T-helper 1 cell treated with Interleukin-12 subunit alpha and Interleukin-12 subunit beta and Interleukin-4 antibody, amounts not matched to agents 30 μg/mL and 1 μg/mL, for 36 hours (primary cell): Measurements from ENCODE around the gene PCDHGB6.
"Not testable (repeated sequence)": the region's sequence is repeated elsewhere in the genome, so short reads cannot be mapped to it uniquely, and the experiment has no call there.

ENCODE experiments used
- H3K27ac Mint-ChIP-seq: one replicate; pipeline ENCODE4 v1.8.0; 2021; ENCODE audit warnings: mild to moderate bottlenecking, mixed read lengths
- H3K27me3 Mint-ChIP-seq: one replicate; pipeline ENCODE4 v1.8.0; 2021; ENCODE audit warnings: low read depth, mixed read lengths
- H3K36me3 Mint-ChIP-seq: one replicate; pipeline ENCODE4 v1.8.0; 2021; ENCODE audit warnings: low read depth, mixed read lengths
- H3K4me1 Mint-ChIP-seq: one replicate; pipeline ENCODE4 v1.8.0; 2021; ENCODE audit warnings: low read depth, mixed read lengths
- H3K4me3 Mint-ChIP-seq: one replicate; pipeline ENCODE4 v1.8.0; 2021; ENCODE audit warnings: mild to moderate bottlenecking, moderate library complexity, mixed read lengths
- H3K9me3 Mint-ChIP-seq: one replicate; pipeline ENCODE4 v1.8.0; 2021; ENCODE audit warnings: mixed read lengths

The PCDHGB6 gene

GRCh38 chr5:141407790-141408505, at the start of gene PCDHGB6:
PCDHGB6 (plus strand) TSS chr5:141408021; CDS start chr5:141408203, 182 bp downstream.
- H3K27me3 Mint-ChIP-seq = peaks cover 43% of the 10 kb centered on the region
- H3K4me1 Mint-ChIP-seq, H3K27ac Mint-ChIP-seq: not testable (repeated sequence)
- peaks cover 21% of the 10 kb centered on the region for H3K9me3 Mint-ChIP-seq
- H3K4me3 Mint-ChIP-seq = peak within 1 kb of the TSS; percentile 73
- peaks cover 13% of the 10 kb centered on the region for H3K36me3 Mint-ChIP-seq

GRCh38 chr5:141359790-141360426, 47.9 kb upstream of the PCDHGB6 start, which contains the start of gene PCDHGB2:
PCDHGB2 (plus strand) TSS chr5:141359994; CDS start chr5:141360136, 142 bp downstream.
- peak within 1 kb of the TSS; percentile 50 for H3K27ac Mint-ChIP-seq
- peak within 1 kb of the TSS; percentile 83 for H3K4me3 Mint-ChIP-seq
- H3K9me3 Mint-ChIP-seq = peaks cover 42% of the 10 kb centered on the region
- peaks cover 42% of the 10 kb centered on the region for H3K27me3 Mint-ChIP-seq
- peaks cover 8% of the 10 kb centered on the region for H3K36me3 Mint-ChIP-seq
- H3K4me1 Mint-ChIP-seq = peaks cover 4% of the 10 kb centered on the region

- Mint-ChIP-seq H3K27me3 (peaks cover 48% of the 10 kb centered on the region), H3K36me3 (peaks cover 8% of the 10 kb centered on the region), H3K4me1 (peaks cover 4% of the 10 kb centered on the region), H3K4me3 (peak overlapping the region; percentile 14), H3K9me3 (peaks cover 44% of the 10 kb centered on the region), H3K27ac (no peak overlapping the region)
Observed at GRCh38 chr5:141360685-141361084, 47.1 kb upstream of the PCDHGB6 start.

- Mint-ChIP-seq H3K36me3 (peaks cover 8% of the 10 kb centered on the region), H3K27ac (no peak overlapping the region), H3K9me3 (peaks cover 40% of the 10 kb centered on the region), H3K27me3 (peaks cover 46% of the 10 kb centered on the region), H3K4me3 (no peak overlapping the region), H3K4me1 (peaks cover 4% of the 10 kb centered on the region)
Observed at GRCh38 chr5:141362719-141363118, 45.1 kb upstream of the PCDHGB6 start.

- peaks cover 46% of the 10 kb centered on the region for H3K27me3 Mint-ChIP-seq
- H3K9me3 Mint-ChIP-seq = peaks cover 40% of the 10 kb centered on the region
- H3K27ac Mint-ChIP-seq = no peak within 1 kb of the TSS
Observed at GRCh38 chr5:141363952-141364660, 43.7 kb upstream of the PCDHGB6 start, which contains the start of gene PCDHGA5. PCDHGA5 (plus strand) TSS chr5:141364162; CDS start chr5:141364331, 169 bp downstream.

GRCh38 chr5:141366016-141366896, 41.6 kb upstream of the PCDHGB6 start:
- peaks cover 4% of the 10 kb centered on the region for H3K4me1 Mint-ChIP-seq
- no peak overlapping the region for H3K4me3 Mint-ChIP-seq
- H3K27me3 Mint-ChIP-seq = peaks cover 40% of the 10 kb centered on the region
- H3K9me3 Mint-ChIP-seq = peaks cover 31% of the 10 kb centered on the region
- no peak overlapping the region for H3K27ac Mint-ChIP-seq
- peaks cover 6% of the 10 kb centered on the region for H3K36me3 Mint-ChIP-seq

More at GRCh38 chr5:141363952-141364660, 43.7 kb upstream of the PCDHGB6 start, which contains the start of gene PCDHGA5:
- Mint-ChIP-seq H3K36me3 (peaks cover 8% of the 10 kb centered on the region), H3K4me1 (peaks cover 4% of the 10 kb centered on the region), H3K4me3 (no peak within 1 kb of the TSS)

- peaks cover 38% of the 10 kb centered on the region for H3K9me3 Mint-ChIP-seq
- H3K36me3 Mint-ChIP-seq = peaks cover 2% of the 10 kb centered on the region
- H3K4me1 Mint-ChIP-seq = peaks cover 2% of the 10 kb centered on the region
- no peak within 1 kb of the TSS for H3K27ac Mint-ChIP-seq
- peaks cover 26% of the 10 kb centered on the region for H3K27me3 Mint-ChIP-seq
- H3K4me3 Mint-ChIP-seq = peak within 1 kb of the TSS; percentile 70
Observed at GRCh38 chr5:141369994-141370848, 37.6 kb upstream of the PCDHGB6 start, which contains the start of gene PCDHGB3. PCDHGB3 (plus strand) TSS chr5:141370242; CDS start chr5:141370395, 153 bp downstream.

- Mint-ChIP-seq H3K9me3 (peaks cover 36% of the 10 kb centered on the region), H3K27ac (no peak overlapping the region), H3K27me3 (peaks cover 16% of the 10 kb centered on the region), H3K4me3 (no peak overlapping the region), H3K4me1 (peaks cover 2% of the 10 kb centered on the region), H3K36me3 (peaks cover 2% of the 10 kb centered on the region)
Observed at GRCh38 chr5:141371572-141372475, 36.0 kb upstream of the PCDHGB6 start.

GRCh38 chr5:141373673-141374317, 34.0 kb upstream of the PCDHGB6 start, which contains the start of gene PCDHGA6:
PCDHGA6 (plus strand) TSS chr5:141373891; CDS start chr5:141374084, 193 bp downstream.
- H3K27me3 Mint-ChIP-seq = peaks cover 16% of the 10 kb centered on the region
- peak within 1 kb of the TSS; percentile 15 for H3K4me3 Mint-ChIP-seq
- peaks cover 2% of the 10 kb centered on the region for H3K36me3 Mint-ChIP-seq
- H3K9me3 Mint-ChIP-seq = peaks cover 40% of the 10 kb centered on the region
- H3K27ac Mint-ChIP-seq = peak within 1 kb of the TSS; percentile 22
- H3K4me1 Mint-ChIP-seq = peaks cover 2% of the 10 kb centered on the region

GRCh38 chr5:141374627-141375026, 33.2 kb upstream of the PCDHGB6 start:
- Mint-ChIP-seq H3K27ac (no peak overlapping the region), H3K4me1 (peaks cover 2% of the 10 kb centered on the region), H3K9me3 (peaks cover 40% of the 10 kb centered on the region), H3K4me3 (no peak overlapping the region), H3K36me3 (peaks cover 2% of the 10 kb centered on the region), H3K27me3 (peaks cover 16% of the 10 kb centered on the region)

- not testable (repeated sequence) for H3K4me3 Mint-ChIP-seq, H3K36me3 Mint-ChIP-seq, H3K27ac Mint-ChIP-seq, H3K4me1 Mint-ChIP-seq
- peaks cover 18% of the 10 kb centered on the region for H3K27me3 Mint-ChIP-seq
- peaks cover 40% of the 10 kb centered on the region for H3K9me3 Mint-ChIP-seq
Observed at GRCh38 chr5:141375444-141376155, 32.2 kb upstream of the PCDHGB6 start.
